A549 treated with ZK216348 at 1 μM for 4 hours (cell line): Measurements from ENCODE around the gene IGSF9B. TPM values are rescaled to one million over a fixed set of nuclear protein-coding genes. Genes with fewer than 3 reads are reported as not detected.

Experiments
- total RNA-seq: library from RNA; stranded (reverse); fragments of 200-300 nt; extraction: Qiagen RNA extraction; gene quantifications from 5 replicates; pipeline ENCODE4 v1.2.3, GENCODE V29; 2022; ENCODE audit warnings: low read depth

The IGSF9B gene
- total RNA-seq, result 0.55 to 2.3 TPM (median 2.0 TPM) in 5 replicates

DNA sequence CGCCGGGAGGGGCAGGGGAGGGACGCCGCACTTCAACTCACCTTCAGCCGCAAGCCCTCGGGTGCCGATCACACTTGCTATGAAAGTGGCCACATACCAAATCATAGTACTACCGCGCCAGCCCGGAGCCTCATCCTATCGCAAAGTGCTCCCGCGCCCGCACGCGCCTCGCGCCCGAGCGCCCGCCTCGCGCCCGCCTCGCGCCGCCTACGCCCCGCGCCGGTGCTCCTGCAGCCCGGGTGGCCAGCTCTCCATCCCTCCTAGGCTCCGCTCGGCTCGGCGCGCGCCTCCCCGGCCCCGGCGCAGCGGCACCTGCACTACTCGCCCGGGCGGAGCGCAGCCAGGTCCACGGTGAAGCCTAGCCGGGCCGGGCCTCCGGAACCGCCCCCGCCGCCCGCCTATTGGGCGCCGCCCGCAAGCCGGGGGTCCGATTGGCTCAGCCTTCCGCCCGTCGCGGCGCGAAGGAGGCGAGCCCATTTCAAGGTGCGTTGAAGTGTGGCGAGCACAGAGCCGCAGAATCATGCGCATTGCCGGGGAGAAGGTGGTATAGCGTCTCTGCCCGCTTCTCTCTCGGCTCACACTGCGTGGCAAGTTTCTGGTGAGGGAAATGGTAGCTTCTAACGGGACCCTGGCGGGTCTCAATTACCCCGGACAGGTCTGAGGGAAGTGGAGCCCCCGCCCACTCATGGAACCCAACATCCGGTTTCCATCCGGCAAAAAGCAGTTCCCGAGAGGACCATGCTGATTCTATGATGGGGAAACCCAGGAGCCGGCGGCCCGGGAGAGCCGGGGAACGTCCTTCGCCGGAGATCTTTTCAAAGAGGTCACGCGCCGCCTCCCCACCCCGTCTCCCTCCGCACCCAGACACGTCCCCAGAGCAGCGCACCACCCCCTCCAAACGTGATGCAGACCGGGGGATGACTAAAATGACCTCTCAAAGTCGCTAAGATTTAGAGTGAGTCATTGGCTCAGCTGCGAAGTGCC lies at the start of gene IGSF9B:
Gene IGSF9B (minus strand): TSS at position 319 of the 984 bp plus-strand sequence. CDS start 214 bp downstream, at position 105.

Other genes with a start within 250 kb of the IGSF9B start
- not detected in 5 replicates for gene SPATA19, start 111.5 kb downstream of the IGSF9B start, total RNA-seq
- 3.9 to 4.4 TPM (median 4.4 TPM) in 5 replicates for gene JAM3, start 112.1 kb upstream of the IGSF9B start, total RNA-seq